GM21390 (cell line): ENCODE measurements around the gene FAM111A.

Source experiments
- ATAC-seq: cut with Tn5 transposase; IDR thresholded peaks from one replicate; pipeline ENCODE4 v1.9.1; 2021; ENCODE audit not compliant: unreplicated experiment

Gene FAM111A

GRCh38 chr11:59199546-59200422, 57.1 kb downstream of the FAM111A start:
- peak; percentile 47 for ATAC-seq

- no peak for ATAC-seq
Observed at GRCh38 chr11:59200423-59200746, 57.7 kb downstream of the FAM111A start.

- ATAC-seq: no peak
Observed at GRCh38 chr11:59201353-59201752, 58.7 kb downstream of the FAM111A start.
